Liver (tissue), 9 donors: Measurements from ENCODE around the gene HPCA. TPM values are rescaled to one million over a fixed set of nuclear protein-coding genes. Genes with fewer than 3 reads are reported as not detected.

Experiments
- DNase-seq: peaks from one replicate; pipeline ENCODE4 v3.0.0-alpha.2; 2017; ENCODE audit warnings: low spot score
- H3K27ac ChIP-seq, 2 donors: one replicate each; pipeline ENCODE4 v1.7.0; 2013; ENCODE audit warnings: inconsistent platforms in 2 of 2, low read length in 2 of 2, control low read depth in 1 of 2, low read depth in 1 of 2, mild to moderate bottlenecking in 1 of 2
- H3K27me3 ChIP-seq, 4 donors: one replicate each; pipeline versions ENCODE4 v1.6.1 to v1.7.0; 2013; ENCODE audit warnings: low read length in 3 of 4, inconsistent platforms in 1 of 4, mild to moderate bottlenecking in 1 of 4, moderate library complexity in 1 of 4; ENCODE audit not compliant: control insufficient read depth in 4 of 4, insufficient read depth in 4 of 4
- H3K36me3 ChIP-seq, 4 donors: one replicate each; pipeline versions ENCODE4 v1.6.1 to v1.7.0; 2013; ENCODE audit warnings: low read length in 3 of 4, mild to moderate bottlenecking in 3 of 4, low read depth in 1 of 4, moderate library complexity in 1 of 4; ENCODE audit not compliant: control insufficient read depth in 4 of 4, insufficient read depth in 3 of 4
- H3K4me1 ChIP-seq, 4 donors: one replicate each; pipeline versions ENCODE4 v1.6.1 to v1.7.0; 2013; ENCODE audit warnings: low read length in 3 of 4, mild to moderate bottlenecking in 3 of 4, moderate library complexity in 1 of 4; ENCODE audit not compliant: control insufficient read depth in 4 of 4, insufficient read depth in 4 of 4
- H3K4me3 ChIP-seq, 3 donors: one replicate each; pipeline versions ENCODE4 v1.6.1 to v1.7.0; 2013; ENCODE audit warnings: low read length in 3 of 3, control low read depth in 1 of 3, low read depth in 1 of 3, mild to moderate bottlenecking in 1 of 3
- H3K9ac ChIP-seq, 2 donors: one replicate each; pipeline ENCODE4 v1.7.0; 2013; ENCODE audit warnings: low read length in 2 of 2, mild to moderate bottlenecking in 2 of 2, moderate library complexity in 2 of 2, control low read depth in 1 of 2, low read depth in 1 of 2
- H3K9me3 ChIP-seq, 4 donors: one replicate each; pipeline versions ENCODE4 v1.6.1 to v1.7.0; 2013; ENCODE audit warnings: low read length in 3 of 4; ENCODE audit not compliant: control insufficient read depth in 4 of 4
- ATF3 ChIP-seq: IDR thresholded peaks from 2 replicates; pipeline ENCODE4 v1.6.1; 2016; ENCODE audit warnings: antibody characterized with exemption
- EGR1 ChIP-seq, 2 donors: IDR thresholded peaks; 2 replicates each; pipeline ENCODE4 v1.6.1; 2016 to 2018; ENCODE audit warnings: antibody characterized with exemption in 2 of 2, low read depth in 2 of 2
- FOXA1 ChIP-seq: IDR thresholded peaks from 2 replicates; pipeline ENCODE4 v1.6.1; 2016; ENCODE audit warnings: antibody characterized with exemption
- GABPA ChIP-seq, 2 donors: IDR thresholded peaks in 1 of 2; conservative IDR thresholded peaks in 1 of 2; 2 replicates each; pipeline ENCODE4 v1.6.1; 2016; ENCODE audit warnings: antibody characterized with exemption in 2 of 2, mild to moderate bottlenecking in 1 of 2, moderate library complexity in 1 of 2
- HNF4A ChIP-seq, 2 donors: conservative IDR thresholded peaks; 2 replicates each; pipeline ENCODE4 v1.6.1; 2016; ENCODE audit warnings: antibody characterized with exemption in 2 of 2, mild to moderate bottlenecking in 2 of 2
- JUND ChIP-seq, 2 donors: IDR thresholded peaks; 2 replicates each; pipeline ENCODE4 v1.6.1; 2016; ENCODE audit warnings: antibody characterized with exemption in 2 of 2
- MAX ChIP-seq: IDR thresholded peaks from 2 replicates; pipeline ENCODE4 v1.6.1; 2016; ENCODE audit warnings: antibody characterized with exemption
- NR2F2 ChIP-seq: IDR thresholded peaks from 2 replicates; pipeline ENCODE4 v1.6.1; 2016; ENCODE audit warnings: antibody characterized with exemption
- RAD21 ChIP-seq, 2 donors: IDR thresholded peaks; 2 replicates each; pipeline ENCODE4 v1.6.1; 2016; ENCODE audit warnings: antibody characterized with exemption in 2 of 2, mild to moderate bottlenecking in 2 of 2
- SP1 ChIP-seq: IDR thresholded peaks from 2 replicates; pipeline ENCODE4 v1.6.1; 2018; ENCODE audit warnings: antibody characterized with exemption, mild to moderate bottlenecking
- TAF1 ChIP-seq: conservative IDR thresholded peaks from 2 replicates; pipeline ENCODE4 v1.6.1; 2016; ENCODE audit warnings: antibody characterized with exemption, mild to moderate bottlenecking
- YY1 ChIP-seq: IDR thresholded peaks from 2 replicates; pipeline ENCODE4 v1.6.1; 2016; ENCODE audit warnings: antibody characterized with exemption, mild to moderate bottlenecking
- ZBTB33 ChIP-seq: IDR thresholded peaks from 2 replicates; pipeline ENCODE4 v1.6.1; 2016; ENCODE audit warnings: antibody characterized with exemption
- WGBS: extraction: QIAGEN DNeasy Blood & Tissue Kit; methylation state at CpG from one replicate; pipeline ENCODE4 v1.1.7; 2013; 5-methylcytosine and 5-hydroxymethylcytosine counted together
- polyA plus RNA-seq, 2 donors: library from polyadenylated mRNA; stranded (reverse) in 1 of 2; unstranded in 1 of 2; fragments of 200-250 nt in 1 of 2; fragments of >200 nt in 1 of 2; fragmentation: Nextera tagmentation in 1 of 2; extraction: Ambion mirVana in 1 of 2; gene quantifications; one replicate each; pipeline versions ENCODE4 v1.2.1 to v1.2.3, GENCODE V29; 2013 to 2015
- total RNA-seq, 2 donors: library from RNA; depleted of rRNA; stranded (reverse); fragments of >200 nt; gene quantifications; one replicate each; pipeline ENCODE4 v1.2.3, GENCODE V29; 2014
- TF ChIP-seq, protein P1 (sequence below): fragments of 150-350 bp; IDR thresholded peaks from 2 replicates; pipeline ENCODE4 v1.5.1; 2017; ENCODE audit warnings: improper control_type of control experiment, low read depth, low read length; ENCODE audit not compliant: missing input control
- TF ChIP-seq, protein P2 (sequence below): IDR thresholded peaks from 2 replicates; pipeline ENCODE4 v1.6.1; 2016; ENCODE audit warnings: antibody characterized with exemption, mild to moderate bottlenecking
- donor health status: healthy.
- donor health status: healthy.
- donor health status: healthy.
- donor health status: healthy.
- donor health status: healthy.

The HPCA gene
- total and polyA plus RNA-seq, 4 donors = not detected

- H3K9ac ChIP-seq = no peak overlapping the region
- H3K36me3 ChIP-seq = no peaks in the 10 kb centered on the region
- H3K27me3 ChIP-seq = peaks cover 0 to 10% (median 3%) of the 10 kb centered on the region in 4 donors
- 96% methylated on average over 1 of the region's 1 CpG for WGBS
- H3K27ac ChIP-seq = no peak overlapping the region
- no peak for DNase-seq
- no peak overlapping the region for H3K4me3 ChIP-seq
- peaks cover 0 to 11% (median 7%) of the 10 kb centered on the region in 4 donors for H3K4me1 ChIP-seq
- H3K9me3 ChIP-seq = no peaks in the 10 kb centered on the region
- TF ChIP-seq JUND (IDR thresholded peaks at IDR 0.05) (no peak), NR2F2 (no peak), YY1 (no peak), GABPA (IDR thresholded peaks at IDR 0.05 in 1 of 2, conservative IDR thresholded peaks at IDR 0.05 in 1 of 2) (no peak), SP1 (no peak), MAX (no peak), ATF3 (no peak), HNF4A (conservative IDR thresholded peaks at IDR 0.05) (no peak), RAD21 (IDR thresholded peaks at IDR 0.05) (no peak), EGR1 (IDR thresholded peaks at IDR 0.05; ENCODE audit: low read depth in 2 of 2) (no peak), ZBTB33 (no peak), FOXA1 (no peak), TAF1 (no peak)
- TF ChIP-seq, protein P1, sequence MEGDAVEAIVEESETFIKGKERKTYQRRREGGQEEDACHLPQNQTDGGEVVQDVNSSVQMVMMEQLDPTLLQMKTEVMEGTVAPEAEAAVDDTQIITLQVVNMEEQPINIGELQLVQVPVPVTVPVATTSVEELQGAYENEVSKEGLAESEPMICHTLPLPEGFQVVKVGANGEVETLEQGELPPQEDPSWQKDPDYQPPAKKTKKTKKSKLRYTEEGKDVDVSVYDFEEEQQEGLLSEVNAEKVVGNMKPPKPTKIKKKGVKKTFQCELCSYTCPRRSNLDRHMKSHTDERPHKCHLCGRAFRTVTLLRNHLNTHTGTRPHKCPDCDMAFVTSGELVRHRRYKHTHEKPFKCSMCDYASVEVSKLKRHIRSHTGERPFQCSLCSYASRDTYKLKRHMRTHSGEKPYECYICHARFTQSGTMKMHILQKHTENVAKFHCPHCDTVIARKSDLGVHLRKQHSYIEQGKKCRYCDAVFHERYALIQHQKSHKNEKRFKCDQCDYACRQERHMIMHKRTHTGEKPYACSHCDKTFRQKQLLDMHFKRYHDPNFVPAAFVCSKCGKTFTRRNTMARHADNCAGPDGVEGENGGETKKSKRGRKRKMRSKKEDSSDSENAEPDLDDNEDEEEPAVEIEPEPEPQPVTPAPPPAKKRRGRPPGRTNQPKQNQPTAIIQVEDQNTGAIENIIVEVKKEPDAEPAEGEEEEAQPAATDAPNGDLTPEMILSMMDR = no peak
- TF ChIP-seq, protein P2, sequence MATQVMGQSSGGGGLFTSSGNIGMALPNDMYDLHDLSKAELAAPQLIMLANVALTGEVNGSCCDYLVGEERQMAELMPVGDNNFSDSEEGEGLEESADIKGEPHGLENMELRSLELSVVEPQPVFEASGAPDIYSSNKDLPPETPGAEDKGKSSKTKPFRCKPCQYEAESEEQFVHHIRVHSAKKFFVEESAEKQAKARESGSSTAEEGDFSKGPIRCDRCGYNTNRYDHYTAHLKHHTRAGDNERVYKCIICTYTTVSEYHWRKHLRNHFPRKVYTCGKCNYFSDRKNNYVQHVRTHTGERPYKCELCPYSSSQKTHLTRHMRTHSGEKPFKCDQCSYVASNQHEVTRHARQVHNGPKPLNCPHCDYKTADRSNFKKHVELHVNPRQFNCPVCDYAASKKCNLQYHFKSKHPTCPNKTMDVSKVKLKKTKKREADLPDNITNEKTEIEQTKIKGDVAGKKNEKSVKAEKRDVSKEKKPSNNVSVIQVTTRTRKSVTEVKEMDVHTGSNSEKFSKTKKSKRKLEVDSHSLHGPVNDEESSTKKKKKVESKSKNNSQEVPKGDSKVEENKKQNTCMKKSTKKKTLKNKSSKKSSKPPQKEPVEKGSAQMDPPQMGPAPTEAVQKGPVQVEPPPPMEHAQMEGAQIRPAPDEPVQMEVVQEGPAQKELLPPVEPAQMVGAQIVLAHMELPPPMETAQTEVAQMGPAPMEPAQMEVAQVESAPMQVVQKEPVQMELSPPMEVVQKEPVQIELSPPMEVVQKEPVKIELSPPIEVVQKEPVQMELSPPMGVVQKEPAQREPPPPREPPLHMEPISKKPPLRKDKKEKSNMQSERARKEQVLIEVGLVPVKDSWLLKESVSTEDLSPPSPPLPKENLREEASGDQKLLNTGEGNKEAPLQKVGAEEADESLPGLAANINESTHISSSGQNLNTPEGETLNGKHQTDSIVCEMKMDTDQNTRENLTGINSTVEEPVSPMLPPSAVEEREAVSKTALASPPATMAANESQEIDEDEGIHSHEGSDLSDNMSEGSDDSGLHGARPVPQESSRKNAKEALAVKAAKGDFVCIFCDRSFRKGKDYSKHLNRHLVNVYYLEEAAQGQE = no peak
Measured at GRCh38 chr1:32891241-32891570, 4.9 kb downstream of the HPCA start.

DNA sequence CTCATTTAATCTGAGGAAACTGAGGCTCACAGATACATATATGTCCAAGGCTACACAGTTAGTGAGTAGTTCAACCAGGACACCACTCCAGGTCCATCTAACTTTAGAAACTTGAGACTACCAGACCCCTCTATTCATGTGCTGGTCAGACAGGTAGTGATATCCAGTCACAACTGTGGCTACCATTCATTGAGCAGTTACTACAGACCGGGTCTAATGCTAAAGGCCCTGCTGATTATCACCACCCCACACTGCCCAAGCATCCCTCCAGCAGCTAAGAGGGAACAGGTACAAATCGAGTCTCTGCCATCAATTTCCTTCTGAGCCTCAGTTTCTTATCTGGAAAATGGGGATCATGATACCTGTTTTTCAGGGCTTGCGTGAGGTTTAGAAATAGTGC lies 5.3 kb downstream of the HPCA start:
- Histone ChIP-seq H3K27ac (no peak overlapping the region), H3K9me3 (no peaks in the 10 kb centered on the region), H3K4me1 (peaks cover 0 to 11% (median 6%) of the 10 kb centered on the region in 4 donors), H3K9ac (no peak overlapping the region), H3K36me3 (no peaks in the 10 kb centered on the region), H3K4me3 (no peak overlapping the region), H3K27me3 (peaks cover 0 to 10% (median 3%) of the 10 kb centered on the region in 4 donors)
- DNase-seq = no peak
- TF ChIP-seq YY1 (no peak), NR2F2 (no peak), ATF3 (no peak), TAF1 (no peak), MAX (no peak), JUND (IDR thresholded peaks at IDR 0.05) (no peak)
- TF ChIP-seq, protein P1 = no peak
- WGBS = 96% methylated on average over 3 of the region's 3 CpGs
